AG04449 (cell line): ENCODE measurements around the gene PTPN13.

Experiments used
- CTCF ChIA-PET: fragments of 350-600 bp; formaldehyde crosslinking; extraction: SDS; loops from one replicate; lab custom pipeline; 2021; ENCODE audit warnings: antibody characterized with exemption; lab: Yijun Ruan, JAX
- POLR2A ChIA-PET: fragments of 400-600, 350-600 bp; formaldehyde crosslinking; extraction: SDS; loops from one replicate; lab custom pipeline; 2020; ENCODE audit warnings: antibody characterized with exemption, inconsistent platforms; lab: Yijun Ruan, JAX
- DNase-seq: peaks from one replicate; pipeline ENCODE4 v3.0.0-alpha.2; 2010; ENCODE audit warnings: low read depth, low spot score
- H3K4me3 ChIP-seq: 2 replicates; pipeline ENCODE4 v1.5.1; 2011; ENCODE audit warnings: low read depth, mild to moderate bottlenecking, control low read depth, low read length
- CTCF ChIP-seq: IDR thresholded peaks from one replicate; pipeline ENCODE4 v1.5.1; 2011; ENCODE audit warnings: mild to moderate bottlenecking, moderate library complexity, low read length, control low read depth, inconsistent platforms; ENCODE audit not compliant: insufficient read depth; ENCODE audit errors: missing control alignments

Gene PTPN13

GRCh38 chr4:86586160-86586572, 7.9 kb upstream of the PTPN13 start:
- DNase-seq: no peak
- TF ChIP-seq CTCF: no peak
- ChIA-PET POLR2A (no interaction called here), CTCF (no interaction called here)
- H3K4me3 ChIP-seq: no peak overlapping the region

- ChIA-PET CTCF (interaction anchor here (1.3 kb wide), 1 partner anchor 91 kb away, joined by 5 read pairs; no protein-coding TSS in a partner anchor), POLR2A (no interaction called here)
- no peak overlapping the region for H3K4me3 ChIP-seq
- TF ChIP-seq CTCF: no peak
- DNase-seq: no peak
Measured at GRCh38 chr4:86586626-86587380, 7.3 kb upstream of the PTPN13 start.

GRCh38 chr4:86587381-86588140, 6.6 kb upstream of the PTPN13 start:
- DNase-seq: no peak
- TF ChIP-seq CTCF: no peak
- H3K4me3 ChIP-seq: no peak overlapping the region
- POLR2A ChIA-PET: no interaction called here
- CTCF ChIA-PET: interaction anchor here (1.3 kb wide), 1 partner anchor 91 kb away, joined by 5 read pairs; no protein-coding TSS in a partner anchor

- DNase-seq: no peak
- CTCF ChIA-PET: interaction anchor here (1.5 kb wide), 1 partner anchor 11 kb away, joined by 3 read pairs; no protein-coding TSS in a partner anchor
- no peak overlapping the region for H3K4me3 ChIP-seq
- POLR2A ChIA-PET: interaction anchor here (0.6 kb wide), 1 partner anchor 368 kb away, joined by 3 read pairs; no protein-coding TSS in a partner anchor
- TF ChIP-seq CTCF: no peak
Measured at GRCh38 chr4:86592553-86593249, 1.4 kb upstream of the PTPN13 start.

- CTCF ChIA-PET: interaction anchor here (0.9 to 4.3 kb wide), 3 partner anchors 94 to 300 kb away, joined by 3 to 41 read pairs (median 3); no protein-coding TSS in a partner anchor
- POLR2A ChIA-PET: interaction anchor here (0.7 to 2.7 kb wide), 5 partner anchors 9 to 96 kb away, joined by 3 to 10 read pairs (median 4); no protein-coding TSS in a partner anchor
- DNase-seq: peak; percentile 90
Measured at GRCh38 chr4:86594559-86595425, 677 bp downstream of the PTPN13 start.

More at GRCh38 chr4:86594559-86595425, 677 bp downstream of the PTPN13 start:
- TF ChIP-seq CTCF: peak; percentile 11
- H3K4me3 ChIP-seq: peak overlapping the region; percentile 88
